ENCODE results near the gene ODAD4. TPM values are rescaled to one million over a fixed set of nuclear protein-coding genes. Genes with fewer than 3 reads are reported as not detected.

ODAD4 gene
- total RNA-seq: 1.3 to 2.1 TPM (median 1.7 TPM) in 3 replicates

GRCh38 chr17:41930009-41930832 lies at the start of gene ODAD4:
Gene ODAD4 (plus strand): TSS chr17:41930617. CDS start chr17:41930724, 107 bp downstream.
- no peak for TF ChIP-seq CTCF (IDR thresholded peaks at IDR 0.05; ENCODE audit: unreplicated experiment)
- Mint-ChIP-seq H3K36me3 (no peaks in the 10 kb centered on the region), H3K4me1 (peaks cover 16% of the 10 kb centered on the region), H3K9me3 (no peaks in the 10 kb centered on the region), H3K27ac (peak within 1 kb of the TSS; percentile 94), H3K27me3 (ENCODE audit: low read depth) (no peaks in the 10 kb centered on the region), H3K4me3 (peak within 1 kb of the TSS; percentile 80)
- peak; percentile 90 to 95 for DNase-seq (ENCODE audit: low spot score in 2 of 2, unreplicated experiment in 2 of 2)

- no peak for DNase-seq (ENCODE audit: low spot score in 2 of 2, unreplicated experiment in 2 of 2)
- no peak for TF ChIP-seq CTCF (IDR thresholded peaks at IDR 0.05; ENCODE audit: unreplicated experiment)
- Mint-ChIP-seq H3K4me3 (no peak overlapping the region), H3K27ac (no peak overlapping the region), H3K9me3 (no peaks in the 10 kb centered on the region), H3K4me1 (no peaks in the 10 kb centered on the region), H3K27me3 (ENCODE audit: low read depth) (no peaks in the 10 kb centered on the region), H3K36me3 (peaks cover 40% of the 10 kb centered on the region)
Measured at GRCh38 chr17:41882756-41883155, 47.7 kb upstream of the ODAD4 start.

- no peak for DNase-seq (ENCODE audit: low spot score in 2 of 2, unreplicated experiment in 2 of 2)
- Mint-ChIP-seq H3K27ac (no peak overlapping the region), H3K4me1 (no peaks in the 10 kb centered on the region), H3K9me3 (no peaks in the 10 kb centered on the region), H3K4me3 (no peak overlapping the region), H3K27me3 (ENCODE audit: low read depth) (no peaks in the 10 kb centered on the region), H3K36me3 (peaks cover 38% of the 10 kb centered on the region)
- no peak for TF ChIP-seq CTCF (IDR thresholded peaks at IDR 0.05; ENCODE audit: unreplicated experiment)
Measured at GRCh38 chr17:41885733-41886132, 44.7 kb upstream of the ODAD4 start.

- no peak for DNase-seq (ENCODE audit: low spot score in 2 of 2, unreplicated experiment in 2 of 2)
- Mint-ChIP-seq H3K4me1 (no peaks in the 10 kb centered on the region), H3K36me3 (peaks cover 43% of the 10 kb centered on the region), H3K27ac (no peak overlapping the region), H3K27me3 (ENCODE audit: low read depth) (no peaks in the 10 kb centered on the region), H3K4me3 (no peak overlapping the region), H3K9me3 (no peaks in the 10 kb centered on the region)
- TF ChIP-seq CTCF (IDR thresholded peaks at IDR 0.05; ENCODE audit: unreplicated experiment): no peak
Measured at GRCh38 chr17:41888332-41888965, 42.0 kb upstream of the ODAD4 start.

GRCh38 chr17:41891135-41892020 lies 39.0 kb upstream of the ODAD4 start:
- TF ChIP-seq CTCF (IDR thresholded peaks at IDR 0.05; ENCODE audit: unreplicated experiment): no peak
- Mint-ChIP-seq H3K4me1 (peaks cover 15% of the 10 kb centered on the region), H3K36me3 (peaks cover 44% of the 10 kb centered on the region), H3K4me3 (no peak overlapping the region), H3K9me3 (no peaks in the 10 kb centered on the region), H3K27ac (no peak overlapping the region), H3K27me3 (ENCODE audit: low read depth) (no peaks in the 10 kb centered on the region)
- DNase-seq (ENCODE audit: low spot score in 2 of 2, unreplicated experiment in 2 of 2): no peak
